HL-60 (cell line): ENCODE results near the gene ZNF587.

ENCODE experiments used
- POLR2AphosphoS5 ChIP-seq: IDR thresholded peaks from 2 replicates; pipeline ENCODE4 v1.6.1; 2012; ENCODE audit warnings: low read depth
- TF ChIP-seq, protein P1 (sequence below): IDR thresholded peaks from one replicate; pipeline ENCODE4 v1.5.1; 2011; ENCODE audit warnings: low read length, control low read depth, inconsistent platforms; ENCODE audit not compliant: insufficient read depth

DNA sequence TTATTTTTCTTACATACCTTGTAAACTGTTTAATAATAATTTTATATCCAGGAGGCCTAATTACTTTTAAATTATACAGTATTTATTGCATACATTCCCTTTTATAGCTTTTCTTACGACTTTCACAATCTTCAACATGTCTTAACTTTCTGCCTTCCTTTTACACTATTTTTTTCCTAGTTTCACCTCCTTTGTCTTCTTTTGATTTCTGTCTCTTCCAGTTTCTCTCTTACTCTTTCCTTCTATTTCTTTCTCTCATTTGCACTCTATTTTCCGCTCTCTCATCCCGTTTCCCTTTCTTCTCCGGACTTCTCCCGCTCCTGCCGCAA, 46.4 kb upstream of the ZNF587 start:
- TF ChIP-seq, protein P1, sequence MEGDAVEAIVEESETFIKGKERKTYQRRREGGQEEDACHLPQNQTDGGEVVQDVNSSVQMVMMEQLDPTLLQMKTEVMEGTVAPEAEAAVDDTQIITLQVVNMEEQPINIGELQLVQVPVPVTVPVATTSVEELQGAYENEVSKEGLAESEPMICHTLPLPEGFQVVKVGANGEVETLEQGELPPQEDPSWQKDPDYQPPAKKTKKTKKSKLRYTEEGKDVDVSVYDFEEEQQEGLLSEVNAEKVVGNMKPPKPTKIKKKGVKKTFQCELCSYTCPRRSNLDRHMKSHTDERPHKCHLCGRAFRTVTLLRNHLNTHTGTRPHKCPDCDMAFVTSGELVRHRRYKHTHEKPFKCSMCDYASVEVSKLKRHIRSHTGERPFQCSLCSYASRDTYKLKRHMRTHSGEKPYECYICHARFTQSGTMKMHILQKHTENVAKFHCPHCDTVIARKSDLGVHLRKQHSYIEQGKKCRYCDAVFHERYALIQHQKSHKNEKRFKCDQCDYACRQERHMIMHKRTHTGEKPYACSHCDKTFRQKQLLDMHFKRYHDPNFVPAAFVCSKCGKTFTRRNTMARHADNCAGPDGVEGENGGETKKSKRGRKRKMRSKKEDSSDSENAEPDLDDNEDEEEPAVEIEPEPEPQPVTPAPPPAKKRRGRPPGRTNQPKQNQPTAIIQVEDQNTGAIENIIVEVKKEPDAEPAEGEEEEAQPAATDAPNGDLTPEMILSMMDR = no peak
- no peak for TF ChIP-seq POLR2AphosphoS5
